NCI-H748 (cell line): ENCODE results near the gene DENND2A.
"Not testable (repeated sequence)": the region's sequence is repeated elsewhere in the genome, so short reads cannot be mapped to it uniquely, and the experiment has no call there.

Source experiments
- DNase-seq: peaks from one replicate; lab custom pipeline; 2025; ENCODE audit not compliant: unreplicated experiment; lab: John Stamatoyannopoulos, UW

Gene DENND2A

GRCh38 chr7:140650367-140650766 lies 9.8 kb upstream of the DENND2A start:
- no peak for DNase-seq

- DNase-seq, result no peak
Observed at GRCh38 chr7:140649556-140650205, 9.1 kb upstream of the DENND2A start.

DNA sequence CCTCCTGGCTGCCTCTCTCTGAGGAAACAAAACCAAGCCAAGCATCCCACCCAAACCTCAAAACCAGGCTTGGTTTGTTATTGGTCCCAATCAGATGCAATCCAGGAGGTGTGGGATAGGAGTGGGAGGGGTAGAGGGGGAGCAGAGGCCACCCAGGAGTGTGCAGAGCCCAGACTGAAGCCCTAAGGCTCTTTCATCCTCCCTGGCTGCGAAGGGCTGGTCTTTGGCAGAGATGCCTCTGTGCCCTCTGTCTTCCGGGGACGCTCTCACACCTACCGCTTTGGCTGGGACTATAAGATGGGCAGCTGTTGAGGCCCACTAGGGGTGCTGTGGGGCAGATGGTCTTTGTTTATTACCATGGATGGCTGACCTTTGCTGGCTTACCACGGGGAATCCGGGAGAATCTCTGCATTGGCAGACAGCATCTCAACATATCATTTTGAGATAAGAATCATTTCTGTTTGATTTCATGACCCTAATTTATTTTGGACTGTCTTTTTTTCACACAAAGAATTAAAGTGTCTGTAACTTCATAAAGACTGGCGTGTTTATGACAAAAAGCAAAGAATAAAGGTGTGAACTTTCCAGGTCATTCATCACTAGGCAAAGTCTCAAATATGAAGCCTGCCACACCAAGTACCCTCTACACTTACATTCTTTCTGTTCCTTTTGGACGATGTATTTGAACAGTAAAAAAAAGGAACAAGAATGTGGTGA lies 6.5 kb upstream of the DENND2A start:
- DNase-seq, result peak; percentile 83

GRCh38 chr7:140645166-140645900 lies 4.7 kb upstream of the DENND2A start:
- peak; percentile 23 for DNase-seq

DNA sequence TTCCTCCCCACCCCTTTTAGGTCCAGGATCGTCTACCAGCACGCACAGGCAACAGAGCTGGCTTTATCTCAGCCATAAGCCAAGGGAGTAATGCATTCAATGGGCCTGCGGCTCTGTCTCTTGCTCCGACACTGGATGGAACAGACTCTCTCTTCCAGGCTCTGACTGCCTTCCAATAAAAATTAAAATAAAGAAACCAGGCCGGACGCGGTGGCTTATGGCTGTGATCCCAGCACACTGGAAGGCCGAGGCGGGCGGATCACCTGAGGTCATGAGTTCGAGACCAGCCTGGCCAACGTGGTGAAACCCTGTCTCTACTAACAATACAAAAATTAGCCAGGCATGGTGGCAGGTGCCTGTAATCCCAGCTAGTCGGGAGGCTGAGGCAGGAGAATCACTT lies 4.1 kb upstream of the DENND2A start:
- not testable (repeated sequence) for DNase-seq

DNA sequence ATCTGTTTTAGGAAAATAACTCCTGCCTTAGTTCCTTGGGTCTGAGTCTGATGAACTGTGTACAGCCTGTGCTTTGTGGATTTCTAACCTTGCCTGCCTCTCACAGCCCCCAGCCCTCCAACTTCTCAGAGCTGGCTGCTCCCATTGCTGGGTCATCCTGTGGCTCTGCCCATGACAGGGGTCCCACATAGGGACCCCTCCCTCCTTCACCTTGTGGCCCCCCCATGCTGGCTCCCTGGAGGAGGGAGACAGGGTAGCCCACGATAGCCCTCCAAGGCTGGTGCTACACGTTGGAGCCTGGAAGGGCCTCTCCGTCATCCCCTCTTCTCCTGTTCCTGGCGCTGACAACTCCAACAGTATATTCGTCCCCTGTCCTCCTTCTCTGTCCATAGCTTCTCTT lies 2.8 kb upstream of the DENND2A start:
- DNase-seq, result no peak

- no peak for DNase-seq
Observed at GRCh38 chr7:140641524-140642195, 1.0 kb upstream of the DENND2A start.

GRCh38 chr7:140640060-140640637 lies 464 bp downstream of the DENND2A start:
- DNase-seq, result peak; percentile 63

DNA sequence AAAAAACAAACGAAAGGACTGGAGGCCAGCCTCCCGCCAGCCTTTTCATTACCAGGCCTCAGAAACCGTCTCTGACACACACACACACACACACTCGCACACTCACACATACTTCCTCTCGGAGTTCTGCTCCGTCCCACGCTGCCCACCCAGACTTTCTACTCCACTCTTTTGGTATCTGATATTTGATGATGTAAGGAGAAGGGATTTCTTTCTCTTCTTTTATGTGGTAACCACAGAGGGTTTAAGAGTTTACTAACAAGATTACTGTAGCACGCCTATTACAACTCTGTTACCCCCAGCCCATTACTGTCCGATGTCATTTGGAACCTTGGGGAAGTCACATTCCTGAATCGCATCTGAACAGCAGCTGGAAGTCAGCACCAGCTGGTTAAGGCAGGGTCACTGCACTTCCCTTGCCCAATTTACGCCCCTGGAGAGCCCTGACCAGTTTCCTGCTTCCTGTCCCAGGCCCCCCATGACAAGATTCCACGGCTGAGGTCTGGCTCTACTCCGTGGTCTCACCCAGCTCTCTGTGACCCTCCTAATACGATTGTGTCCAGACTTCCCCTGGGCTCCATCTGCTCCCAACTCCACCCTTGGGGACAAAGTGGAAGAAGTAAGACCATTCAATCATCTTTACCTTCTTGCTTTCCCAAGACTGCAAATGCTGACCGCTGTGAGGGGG lies 1.1 kb downstream of the DENND2A start:
- DNase-seq, result peak; percentile 42

DNA sequence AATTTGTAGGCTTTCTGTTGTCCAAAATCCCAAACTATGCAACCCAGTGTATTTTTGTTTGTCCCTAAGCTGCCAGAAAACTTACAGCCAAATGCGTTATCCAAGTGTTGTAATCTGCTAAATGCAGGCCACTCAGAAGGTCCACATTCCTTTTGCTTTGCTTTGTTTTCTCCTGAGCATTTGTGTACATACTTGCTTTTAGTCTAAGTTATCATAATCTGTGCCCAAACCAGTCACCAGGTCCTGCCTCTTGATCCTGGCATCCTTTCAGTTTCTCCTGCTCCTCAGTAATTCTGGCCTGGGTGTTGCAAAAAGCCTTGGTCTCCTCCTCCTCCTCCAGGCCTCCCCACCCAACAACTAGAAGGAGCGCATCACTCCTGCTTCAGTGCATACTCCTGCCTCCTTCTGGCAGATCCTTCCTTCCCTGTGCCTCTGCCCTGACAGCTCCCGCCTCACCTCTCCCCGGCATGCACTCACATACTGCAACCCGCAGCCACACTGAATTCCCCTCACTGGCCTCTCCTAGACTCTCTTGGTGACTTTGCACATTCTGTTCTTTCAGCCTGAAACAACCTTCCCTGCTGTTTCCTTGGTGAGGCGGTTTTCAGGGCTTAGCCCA lies 2.3 kb downstream of the DENND2A start:
- DNase-seq, result no peak

DNA sequence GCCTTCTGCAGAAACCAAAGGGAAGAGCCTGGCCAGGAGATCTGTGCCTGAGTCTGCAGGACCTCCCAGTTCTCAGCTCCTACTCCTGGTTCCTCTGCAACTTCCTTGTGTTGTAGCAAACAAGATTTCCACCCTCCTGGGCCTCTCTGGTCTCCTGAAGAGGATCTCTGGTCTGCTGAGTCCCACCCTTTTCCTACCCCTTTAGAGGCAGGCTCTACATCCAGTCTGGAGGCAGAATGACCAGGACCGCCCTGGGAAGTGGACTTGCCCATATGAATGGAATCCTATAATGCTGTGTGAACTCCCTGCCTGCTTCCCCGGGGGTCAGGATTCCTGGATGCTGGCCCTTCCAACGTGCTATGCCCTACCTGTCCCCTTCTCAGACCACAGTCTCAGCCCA lies 3.2 kb downstream of the DENND2A start:
- DNase-seq, result no peak

GRCh38 chr7:140635816-140636215 lies 4.8 kb downstream of the DENND2A start:
- no peak for DNase-seq

- no peak for DNase-seq
Observed at GRCh38 chr7:140635345-140635744, 5.3 kb downstream of the DENND2A start.

- no peak for DNase-seq
Observed at GRCh38 chr7:140631602-140632001, 9.0 kb downstream of the DENND2A start.

GRCh38 chr7:140631021-140631420 lies 9.6 kb downstream of the DENND2A start:
- no peak for DNase-seq

GRCh38 chr7:140625908-140626868 lies 14.4 kb downstream of the DENND2A start:
- peak; percentile 62 for DNase-seq

DNA sequence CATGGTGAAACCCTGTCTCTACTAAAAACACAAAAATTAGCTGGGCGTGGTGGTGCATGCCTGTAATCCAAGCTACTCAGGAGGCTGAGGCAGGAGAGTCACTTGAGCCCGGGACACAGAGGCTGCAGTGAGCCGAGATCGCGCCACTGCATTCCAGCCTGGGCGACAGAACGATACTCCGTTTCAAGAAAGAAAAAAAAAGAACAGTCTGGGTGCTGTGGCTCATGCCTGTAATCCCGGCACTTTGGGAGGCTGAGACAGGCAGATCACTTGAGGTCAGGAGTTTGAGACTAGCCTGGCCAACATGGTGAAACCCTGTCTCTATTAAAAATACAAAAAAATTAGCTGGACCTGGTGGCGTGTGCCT lies 15.4 kb downstream of the DENND2A start:
- not testable (repeated sequence) for DNase-seq

DNA sequence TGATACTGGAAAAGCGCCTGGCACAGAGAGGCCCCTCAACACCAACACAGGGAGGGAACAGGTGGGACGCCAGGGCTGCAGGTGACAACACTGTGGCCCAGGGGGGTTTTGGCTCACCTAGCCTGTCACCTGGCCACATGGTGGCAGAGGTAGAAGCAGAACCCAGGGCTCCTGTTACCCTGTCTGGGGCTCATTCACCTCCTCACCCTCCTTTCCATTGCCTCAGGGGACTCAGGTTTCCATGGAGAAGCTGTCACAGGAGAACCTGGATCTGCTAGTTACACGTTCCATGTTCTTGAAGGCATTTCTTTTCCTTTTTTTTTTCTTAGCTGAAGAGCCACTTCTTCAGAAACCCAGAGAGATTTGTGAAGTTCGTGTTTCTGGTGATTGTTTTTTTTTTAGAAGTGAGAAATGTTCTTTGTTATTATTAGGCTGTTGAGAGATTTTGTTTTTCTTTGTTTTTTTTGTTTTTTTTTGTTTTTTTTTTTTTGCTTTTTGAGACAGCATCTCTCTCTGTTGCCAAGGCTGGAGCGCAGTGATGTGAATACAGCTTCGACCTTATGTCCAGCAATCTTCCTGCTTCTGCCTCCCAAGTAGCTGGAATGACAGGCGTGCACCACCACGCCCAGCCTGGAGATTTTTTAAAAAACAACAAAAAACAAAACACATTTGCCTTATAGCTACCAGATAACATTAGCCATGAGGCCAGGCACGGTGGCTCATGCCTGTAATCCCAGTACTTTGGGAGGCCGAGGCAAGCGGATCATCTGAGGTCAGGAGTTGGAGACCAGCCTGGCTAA lies 16.0 kb downstream of the DENND2A start:
- DNase-seq, result no peak
